DND-41 (cell line): ENCODE data around the gene PRKG2.

Experiments
- CTCF ChIP-seq: IDR thresholded peaks from 2 replicates; pipeline ENCODE4 v1.5.1; 2012; ENCODE audit warnings: borderline replicate concordance, low read length, moderate library complexity, mild to moderate bottlenecking; ENCODE audit not compliant: poor library complexity, severe bottlenecking; ENCODE audit errors: extremely low read depth
- EZH2 ChIP-seq: IDR thresholded peaks from 3 replicates; pipeline ENCODE4 v1.6.1; 2012; ENCODE audit warnings: borderline replicate concordance, low read depth, mild to moderate bottlenecking, moderate library complexity, low read length, inconsistent platforms; ENCODE audit not compliant: severe bottlenecking

- no peak for TF ChIP-seq EZH2
- TF ChIP-seq CTCF, result no peak
Measured at GRCh38 chr4:81061344-81061730, 153.7 kb downstream of the PRKG2 start.
